Heart left ventricle (tissue), 16 donors: Measurements from ENCODE around the gene PCDH15. TPM values are rescaled to one million over a fixed set of nuclear protein-coding genes. Genes with fewer than 3 reads are reported as not detected.

Source experiments
- ATAC-seq, 4 donors: fragments of 200-7000 bp; cut with Tn5 transposase; one replicate each; pipeline ENCODE4 v1.9.1; 2020 to 2022; ENCODE audit warnings: moderate library complexity in 4 of 4, mild to moderate bottlenecking in 3 of 4, moderate number of reproducible peaks in 1 of 4
- DNase-seq, 5 donors: peaks; one replicate each; pipeline ENCODE4 v3.0.0-alpha.2; 2020
- H3K27ac ChIP-seq, 12 donors: fragments of 200-600 bp; sonication (generic) in 4 of 12; one replicate each; pipeline versions ENCODE4 v1.5.0 to v1.8.0; 2016 to 2022; ENCODE audit warnings: mild to moderate bottlenecking in 2 of 12
- H3K27me3 ChIP-seq, 9 donors: fragments of 200-600 bp; sonication (generic) in 2 of 9; one replicate each; pipeline versions ENCODE4 v1.5.1 to v1.8.0; 2016 to 2022; ENCODE audit warnings: mild to moderate bottlenecking in 3 of 9
- H3K36me3 ChIP-seq, 9 donors: fragments of 200-600 bp; sonication (generic) in 2 of 9; one replicate each; pipeline versions ENCODE4 v1.5.0 to v1.8.0; 2018 to 2022; ENCODE audit warnings: mild to moderate bottlenecking in 2 of 9
- H3K4me1 ChIP-seq, 12 donors: fragments of 200-600 bp; sonication (generic) in 4 of 12; one replicate each; pipeline versions ENCODE4 v1.5.0 to v1.8.0; 2016 to 2022; ENCODE audit warnings: mild to moderate bottlenecking in 3 of 12
- H3K4me3 ChIP-seq, 12 donors: fragments of 200-600 bp; sonication (generic) in 4 of 12; one replicate each; pipeline versions ENCODE4 v1.5.0 to v1.8.0; 2017 to 2022; ENCODE audit warnings: mild to moderate bottlenecking in 9 of 12, moderate library complexity in 4 of 12
- H3K9me3 ChIP-seq, 12 donors: fragments of 200-600 bp; sonication (generic) in 4 of 12; one replicate each; pipeline versions ENCODE4 v1.5.0 to v1.8.0; 2016 to 2022; ENCODE audit warnings: mild to moderate bottlenecking in 1 of 12
- POLR2A ChIP-seq, 2 donors: fragments of 450-650 bp; IDR thresholded peaks; one replicate each; pipeline ENCODE4 v1.6.1; 2017; ENCODE audit warnings: antibody characterized with exemption in 2 of 2, mild to moderate bottlenecking in 2 of 2, moderate library complexity in 2 of 2
- WGBS, 4 donors: extraction: QIAGEN DNeasy Blood & Tissue Kit in 2 of 4; methylation state at CpG; one replicate each; pipeline versions ENCODE4 v1.1.5 to v1.1.7; 2013 to 2018; 5-methylcytosine and 5-hydroxymethylcytosine counted together
- intact Hi-C, 10 donors: fragments of 100-400 bp; cut with DNase I; formaldehyde crosslinking; loops; one replicate each; pipeline versions ENCODE4 v1.11.1 to v1.14.2; 2022
- polyA plus RNA-seq, 2 donors: library from polyadenylated mRNA; stranded (reverse); fragments of 200-250 nt; gene quantifications; one replicate each; pipeline ENCODE4 v1.2.3, GENCODE V29; 2013
- total RNA-seq, 9 donors: library from RNA; depleted of rRNA in 2 of 9; stranded (reverse); fragments of >200 nt in 2 of 9; fragmentation: NEBNext Ultra II Directional in 3 of 9; extraction: Animal tissue kit (Norgen Biotek cat#: 25700) in 3 of 9; gene quantifications; one replicate each; pipeline versions ENCODE4 v1.1.0 to v1.2.4, GENCODE V29; 2016 to 2023
- TF ChIP-seq, protein P1 (sequence below), 12 donors: fragments of 200-600 bp; sonication (generic) in 4 of 12; IDR thresholded peaks; one replicate each; pipeline versions ENCODE4 v1.5.0 to v1.8.0; 2018 to 2022; ENCODE audit warnings: antibody characterized with exemption in 12 of 12, mild to moderate bottlenecking in 5 of 12
- donor health status: ischemic (EF 13 %, LVEDD 7.1; RV severe dilation, severe dysfunction).
- donor health status: healthy with polysubstance abuse.
- donor health status: DM: no; HTN: yes; CAD: no.
- donor health status: DM: no; HTN: no; CAD: no.
- donor health status: ischemic (EF 25% LVEDD 6.9; RV normal size, moderate dysfunction).
- donor health status: ischemic (EF 25% LVEDD 5.7; RV mildly dilated, moderate dysfunction).
- donor health status: healthy.
- donor health status: DM: yes; HTN: yes; CAD: no.
- donor health status: ischemic (EF 35%, LVEDD 5.7; RV mildly dilated, moderate dysfunction).
- donor health status: nonischemic (EF 11% LVEDD 7.7; RV severe dilation, severe dysfunction).
- donor health status: DM: yes; HTN: yes; CAD: no.
- donor health status: PGD.
- donor health status: ischemic (EF 29% LVEDD 5.4; RV normal size, mild dysfunction).
- donor health status: nonischemic (EF 23%, LVEDD 6.1; RV moderate dilation, normal function).

Gene PCDH15
- total and polyA plus RNA-seq, 11 donors = 0.04 to 0.93 (median 0.13) TPM; not detected in 3

DNA sequence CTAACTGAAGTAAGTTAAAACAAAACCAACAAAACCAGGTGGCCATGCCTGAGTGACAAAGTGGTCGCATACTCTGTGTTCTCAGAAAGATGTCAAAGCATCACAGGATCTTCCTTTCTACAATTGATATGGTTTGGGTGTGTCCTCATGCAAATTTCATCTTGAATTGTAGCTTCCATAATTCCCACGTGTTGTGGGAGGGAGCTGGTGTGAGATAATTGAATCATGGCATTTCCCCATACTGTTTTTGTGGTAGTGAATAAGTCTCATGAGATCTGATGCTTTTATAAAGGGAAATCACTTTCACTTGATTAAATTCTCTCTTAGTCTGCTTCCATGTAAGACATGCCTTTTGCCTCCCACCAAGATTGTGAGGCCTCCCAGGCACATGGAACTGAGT, 465.7 kb downstream of the PCDH15 start:
- Histone ChIP-seq H3K36me3 (no peaks in the 10 kb centered on the region), H3K27ac (no peak overlapping the region), H3K27me3 (no peaks in the 10 kb centered on the region), H3K4me1 (no peaks in the 10 kb centered on the region), H3K9me3 (peaks cover 0 to 7% (median 0%) of the 10 kb centered on the region in 12 donors), H3K4me3 (no peak overlapping the region)
- WGBS, 4 donors = 52 to 75% (median 59%) methylated on average over 2 of the region's 2 CpGs
- no peak for TF ChIP-seq POLR2A (IDR thresholded peaks at IDR 0.05)
- TF ChIP-seq, protein P1, sequence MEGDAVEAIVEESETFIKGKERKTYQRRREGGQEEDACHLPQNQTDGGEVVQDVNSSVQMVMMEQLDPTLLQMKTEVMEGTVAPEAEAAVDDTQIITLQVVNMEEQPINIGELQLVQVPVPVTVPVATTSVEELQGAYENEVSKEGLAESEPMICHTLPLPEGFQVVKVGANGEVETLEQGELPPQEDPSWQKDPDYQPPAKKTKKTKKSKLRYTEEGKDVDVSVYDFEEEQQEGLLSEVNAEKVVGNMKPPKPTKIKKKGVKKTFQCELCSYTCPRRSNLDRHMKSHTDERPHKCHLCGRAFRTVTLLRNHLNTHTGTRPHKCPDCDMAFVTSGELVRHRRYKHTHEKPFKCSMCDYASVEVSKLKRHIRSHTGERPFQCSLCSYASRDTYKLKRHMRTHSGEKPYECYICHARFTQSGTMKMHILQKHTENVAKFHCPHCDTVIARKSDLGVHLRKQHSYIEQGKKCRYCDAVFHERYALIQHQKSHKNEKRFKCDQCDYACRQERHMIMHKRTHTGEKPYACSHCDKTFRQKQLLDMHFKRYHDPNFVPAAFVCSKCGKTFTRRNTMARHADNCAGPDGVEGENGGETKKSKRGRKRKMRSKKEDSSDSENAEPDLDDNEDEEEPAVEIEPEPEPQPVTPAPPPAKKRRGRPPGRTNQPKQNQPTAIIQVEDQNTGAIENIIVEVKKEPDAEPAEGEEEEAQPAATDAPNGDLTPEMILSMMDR (IDR thresholded peaks at IDR 0.05) = no peak
- DNase-seq = no peak
- intact Hi-C loops = no loop called here
- no peak for ATAC-seq

DNA sequence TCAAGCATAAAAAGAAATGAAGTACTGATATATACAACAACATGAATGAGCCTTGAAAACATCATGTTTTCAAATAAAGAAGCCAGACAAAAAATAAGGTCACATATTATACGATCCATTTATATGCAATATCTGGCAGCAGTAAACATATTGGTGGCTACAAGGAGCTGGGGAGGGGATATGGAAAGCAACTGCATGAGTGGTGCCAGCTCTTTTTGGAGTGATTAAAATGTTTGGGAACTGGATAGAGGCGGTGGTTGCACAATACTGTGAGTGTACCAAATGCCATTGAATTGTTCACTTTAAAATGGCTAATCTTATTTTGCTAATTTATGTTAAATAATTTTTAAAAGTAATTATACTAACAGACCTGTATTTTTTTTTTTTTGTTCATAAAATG, 481.7 kb downstream of the PCDH15 start:
- no peak for ATAC-seq

DNA sequence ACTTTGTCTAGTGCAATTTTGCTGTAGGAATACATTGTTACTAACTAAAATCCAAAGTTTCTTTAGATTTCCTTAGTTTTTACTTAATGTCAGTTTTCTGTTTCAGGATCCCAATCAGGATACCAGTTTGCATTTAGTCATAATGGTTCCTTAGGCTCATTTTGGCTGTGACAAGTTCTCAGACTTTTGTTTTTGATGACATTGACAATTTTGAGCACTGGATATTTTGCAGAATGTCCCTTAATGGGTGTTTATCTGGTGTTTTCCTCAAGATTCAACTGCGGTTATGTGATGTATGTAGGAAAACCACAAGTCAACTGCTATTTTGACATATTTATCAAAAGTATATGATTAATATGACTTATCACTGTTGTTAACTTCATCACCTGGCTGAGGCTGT, 482.6 kb downstream of the PCDH15 start:
- Histone ChIP-seq H3K27ac (no peak overlapping the region), H3K4me1 (no peaks in the 10 kb centered on the region), H3K9me3 (peaks cover 0 to 5% (median 0%) of the 10 kb centered on the region in 12 donors), H3K36me3 (no peaks in the 10 kb centered on the region), H3K4me3 (no peak overlapping the region), H3K27me3 (no peaks in the 10 kb centered on the region)
- DNase-seq (no peak), ATAC-seq (no peak)
- TF ChIP-seq POLR2A (IDR thresholded peaks at IDR 0.05) = no peak
- TF ChIP-seq, protein P1 (IDR thresholded peaks at IDR 0.05) = no peak
- WGBS, 4 donors = 62 to 79% (median 74%) methylated on average over 1 of the region's 1 CpG
- intact Hi-C loops = no loop called here

More for the DNA sequence above, 481.7 kb downstream of the PCDH15 start:
- H3K27me3 ChIP-seq = no peaks in the 10 kb centered on the region
- H3K4me1 ChIP-seq = no peaks in the 10 kb centered on the region
- 80 to 89% (median 87%) methylated on average over 2 of the region's 2 CpGs for WGBS, 4 donors
- H3K36me3 ChIP-seq = no peaks in the 10 kb centered on the region
- H3K27ac ChIP-seq = no peak overlapping the region
- no peak overlapping the region for H3K4me3 ChIP-seq
- DNase-seq = no peak
- peaks cover 0 to 5% (median 0%) of the 10 kb centered on the region in 12 donors for H3K9me3 ChIP-seq
- TF ChIP-seq, protein P1 (IDR thresholded peaks at IDR 0.05) = no peak
- no peak for TF ChIP-seq POLR2A (IDR thresholded peaks at IDR 0.05)
- intact Hi-C loops = no loop called here

DNA sequence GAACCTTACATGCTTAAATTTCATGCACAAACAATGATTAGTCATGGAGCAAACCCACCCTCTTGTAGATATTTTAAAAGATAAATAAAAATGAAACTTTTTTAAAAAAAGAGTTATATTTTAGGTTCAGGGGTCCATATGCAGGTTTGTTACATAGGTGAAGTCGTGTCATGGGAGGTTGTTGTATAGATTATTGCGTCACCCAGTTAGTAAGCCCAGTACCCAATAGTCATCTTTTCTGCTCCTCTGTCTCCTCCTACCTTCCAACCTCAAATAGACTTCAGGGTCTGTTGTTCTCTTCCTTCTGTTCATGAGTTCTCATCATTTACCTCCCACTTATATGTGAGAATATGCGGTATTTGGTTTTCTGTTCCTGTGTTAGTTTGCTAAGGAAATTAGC, 486.6 kb downstream of the PCDH15 start:
- WGBS, 4 donors = 91 to 96% (median 93%) methylated on average over 3 of the region's 3 CpGs
- ATAC-seq (no peak), DNase-seq (no peak)
- intact Hi-C loops = no loop called here
- Histone ChIP-seq H3K4me3 (no peak overlapping the region), H3K9me3 (peaks cover 0 to 5% (median 0%) of the 10 kb centered on the region in 12 donors), H3K36me3 (no peaks in the 10 kb centered on the region), H3K4me1 (no peaks in the 10 kb centered on the region), H3K27ac (no peak overlapping the region), H3K27me3 (no peaks in the 10 kb centered on the region)
- TF ChIP-seq POLR2A (IDR thresholded peaks at IDR 0.05) = no peak
- TF ChIP-seq, protein P1 (IDR thresholded peaks at IDR 0.05) = no peak
